Hematopoietic multipotent progenitor cell treated with erythropoietin and hydrocortisone succinate and interleukin-3 and kit ligand, for 15 days (in vitro differentiated cells): ENCODE measurements around the gene EGLN2.
A peak's percentile ranks its signal among the peaks of the same experiment; 100 is the strongest.
"Not testable (repeated sequence)": the region's sequence is repeated elsewhere in the genome, so short reads cannot be mapped to it uniquely, and the experiment has no call there.

Experiments used
- DNase-seq: peaks from one replicate; pipeline ENCODE4 v3.0.0-alpha.2; 2015; ENCODE audit warnings: low spot score

The EGLN2 gene

DNA sequence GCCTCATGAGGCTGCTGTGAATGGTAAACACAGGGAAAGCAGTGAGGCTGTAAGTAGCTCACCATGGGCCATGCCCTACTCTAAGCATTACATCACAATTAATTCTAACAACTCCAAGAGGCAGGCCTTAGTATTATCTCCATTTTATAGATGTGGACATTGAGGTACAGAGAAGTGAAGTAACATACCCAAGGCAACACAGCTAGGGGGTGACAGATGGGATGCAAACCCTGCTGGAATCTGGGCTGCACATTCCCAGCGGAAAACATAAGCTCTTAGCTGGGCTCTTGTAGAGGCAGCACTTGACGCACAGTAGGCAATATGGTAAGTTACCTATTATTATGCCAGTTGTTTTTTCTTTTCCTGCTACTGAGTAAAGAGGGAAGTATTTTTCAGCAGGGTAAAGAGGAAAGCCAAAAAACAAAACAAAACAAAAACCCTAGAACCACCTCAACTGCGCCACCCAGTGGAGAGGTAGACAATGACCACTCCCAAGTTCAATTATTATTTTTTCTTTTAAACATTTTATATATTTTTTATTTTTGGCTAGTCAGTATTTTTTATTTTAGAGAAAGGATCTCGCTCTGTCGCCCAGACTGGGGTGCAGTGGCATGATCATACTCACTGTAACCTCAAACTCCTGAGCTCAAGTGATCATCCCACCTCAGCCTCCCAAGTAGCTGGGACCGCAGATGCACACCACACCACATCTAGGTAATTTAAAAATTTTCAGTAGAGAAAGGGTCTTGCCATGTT is 20.7 kb downstream of the EGLN2 start:
- DNase-seq: peak; percentile 62

DNA sequence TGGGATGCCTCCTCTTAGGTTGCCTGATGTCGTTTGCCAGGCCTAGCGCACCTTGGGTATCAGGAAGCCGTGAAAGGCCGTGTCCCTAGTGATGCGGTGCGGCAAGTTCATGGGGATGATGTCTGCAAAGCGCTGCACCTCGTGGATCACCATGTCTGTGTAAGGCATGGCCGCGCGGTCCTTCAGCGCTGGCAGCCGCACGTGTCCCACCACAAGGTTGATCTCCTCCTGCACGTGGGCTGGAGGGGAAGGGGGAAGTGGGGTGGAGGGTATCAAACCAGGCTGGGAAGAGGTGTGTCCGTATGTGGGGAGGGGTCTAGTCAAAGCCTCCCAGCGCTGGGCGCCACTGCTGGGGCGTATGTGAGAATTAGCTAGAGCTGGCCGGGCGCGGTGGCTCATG is 23.2 kb downstream of the EGLN2 start:
- no peak for DNase-seq

DNA sequence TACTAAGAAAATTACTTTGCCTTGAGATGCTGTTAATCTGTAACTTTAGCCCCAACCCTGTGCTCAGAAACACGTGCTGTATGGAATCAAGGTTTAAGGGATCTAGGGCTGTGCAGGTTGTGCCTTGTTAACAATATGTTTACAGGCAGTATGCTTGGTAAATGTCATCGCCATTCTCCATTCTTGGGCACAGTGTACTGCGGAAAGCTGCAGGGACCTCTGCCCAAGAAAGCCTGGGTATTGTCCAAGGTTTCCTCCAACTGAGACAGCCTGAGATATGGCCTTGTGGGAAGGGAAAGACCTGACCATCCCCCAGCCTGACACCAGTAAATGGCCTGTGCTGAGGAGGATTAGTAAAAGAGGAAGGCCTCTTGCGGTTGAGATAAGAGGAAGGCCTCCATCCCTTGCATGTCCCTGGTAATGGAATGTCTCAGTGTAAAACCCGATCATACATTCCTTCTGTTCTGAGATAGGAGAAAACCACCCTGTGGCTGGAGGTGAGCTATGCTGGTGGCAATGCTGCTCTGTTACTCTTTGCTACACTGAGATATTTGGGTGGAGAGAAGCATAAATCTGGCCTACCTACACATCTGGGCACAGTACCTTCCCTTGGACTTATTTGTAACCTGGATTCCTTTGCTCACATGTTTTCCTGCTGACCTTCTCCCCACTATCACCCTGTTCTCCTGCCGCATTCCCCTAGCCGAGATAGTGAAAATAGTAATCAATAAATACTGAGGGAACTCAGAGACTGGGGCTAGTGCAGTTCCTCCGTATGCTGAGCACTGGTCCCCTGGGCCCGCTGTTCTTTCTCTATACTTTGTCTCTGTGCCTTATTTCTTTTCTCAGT is 23.9 kb downstream of the EGLN2 start:
- DNase-seq: not testable (repeated sequence)

DNA sequence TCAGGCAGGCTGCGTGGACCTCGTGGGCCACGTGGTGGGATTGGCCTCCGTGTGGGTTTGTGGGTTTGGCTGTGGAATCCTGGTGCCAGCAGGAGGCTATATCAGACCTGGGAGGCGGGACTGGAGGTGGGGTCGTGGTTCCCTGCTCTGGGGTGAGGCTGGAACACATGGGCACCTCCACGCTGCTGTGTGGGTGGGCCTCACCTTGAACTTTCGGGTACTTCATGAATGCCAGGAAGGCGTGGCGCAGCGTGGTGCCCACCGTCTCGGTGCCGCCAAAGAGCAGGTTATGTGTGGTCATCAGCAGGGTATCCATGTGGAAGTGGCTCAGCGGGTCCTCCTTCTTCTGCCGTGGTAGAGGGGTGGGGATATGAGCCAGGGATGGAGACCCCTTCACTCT is 25.9 kb downstream of the EGLN2 start:
- DNase-seq: not testable (repeated sequence)

DNA sequence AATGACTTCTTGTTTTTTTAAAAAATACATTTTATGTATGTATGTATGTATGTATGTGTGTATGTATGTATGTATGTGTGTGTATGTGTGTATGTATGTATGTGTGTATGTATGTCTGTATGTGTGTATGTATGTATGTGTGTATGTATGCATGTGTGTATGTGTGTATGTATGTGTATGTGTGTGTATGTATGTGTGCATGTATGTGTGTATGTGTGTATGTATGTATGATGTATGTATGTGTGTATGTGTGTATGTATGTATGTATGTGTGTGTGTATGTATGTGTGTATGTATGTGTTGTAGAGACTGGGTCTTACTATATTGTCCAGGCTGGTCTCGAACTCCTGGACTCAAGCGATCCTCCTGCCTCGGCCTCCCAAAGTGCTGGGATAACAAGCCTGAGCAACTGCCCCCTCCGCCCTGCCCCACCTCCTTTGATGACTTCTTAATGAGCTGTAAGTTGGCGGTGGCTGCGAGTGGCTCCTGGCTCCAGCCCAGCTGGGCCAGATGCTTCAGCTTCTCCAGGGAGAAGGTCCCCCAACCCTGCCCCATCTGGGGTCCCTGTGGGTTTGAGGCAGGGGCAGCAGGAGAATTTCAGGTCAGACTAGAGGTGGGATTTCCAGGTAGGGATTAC is 26.6 kb downstream of the EGLN2 start:
- DNase-seq: not testable (repeated sequence)

DNA sequence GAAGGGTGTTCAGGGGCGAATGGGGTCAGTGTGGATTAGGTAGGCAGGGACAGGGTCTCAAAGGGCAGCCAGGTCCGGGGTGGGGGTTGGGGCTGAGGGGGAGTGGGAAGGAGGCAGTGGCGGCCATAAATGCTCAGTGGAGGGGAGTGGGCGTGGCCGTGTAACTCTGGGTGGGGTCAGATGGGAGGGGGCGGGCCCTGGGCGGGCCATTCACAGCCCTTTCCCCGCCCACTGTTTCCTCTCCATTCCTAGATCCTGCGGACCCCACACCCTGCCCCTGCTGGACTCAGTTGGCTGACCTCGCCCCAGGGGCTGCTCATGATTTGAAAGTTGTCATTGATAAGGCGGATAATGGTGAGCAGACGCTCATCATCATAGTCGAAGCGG is 27.3 kb downstream of the EGLN2 start:
- not testable (repeated sequence) for DNase-seq

DNA sequence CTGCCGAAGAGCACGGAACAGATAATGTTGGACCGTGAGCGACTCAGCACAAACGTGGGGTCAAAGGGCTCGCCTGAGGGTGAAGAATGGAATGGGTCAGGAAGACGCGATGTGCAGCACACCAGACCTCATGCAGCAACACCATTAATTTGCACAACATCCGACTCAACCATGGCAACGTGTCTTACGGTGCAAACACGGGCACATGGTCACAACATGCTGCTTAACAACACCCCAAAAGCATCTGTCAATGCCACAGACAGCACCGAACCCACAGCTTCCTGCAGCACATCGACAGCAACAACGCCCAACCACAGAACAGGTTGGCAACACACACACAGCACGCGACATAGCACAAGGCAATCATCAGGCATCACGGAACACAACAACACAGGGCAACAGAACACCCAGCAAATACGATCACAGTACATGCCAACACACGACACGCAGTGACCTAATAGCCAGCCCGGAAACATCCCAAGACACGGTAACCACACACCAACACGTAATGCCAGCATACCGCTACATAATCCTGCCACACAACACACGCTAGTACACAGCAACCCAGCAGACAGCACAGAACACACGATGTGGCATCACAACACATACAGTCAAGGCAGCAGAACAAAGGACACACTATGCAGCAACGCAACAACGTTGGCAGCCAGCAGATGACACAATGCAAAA is 27.9 kb downstream of the EGLN2 start:
- DNase-seq: not testable (repeated sequence)

DNA sequence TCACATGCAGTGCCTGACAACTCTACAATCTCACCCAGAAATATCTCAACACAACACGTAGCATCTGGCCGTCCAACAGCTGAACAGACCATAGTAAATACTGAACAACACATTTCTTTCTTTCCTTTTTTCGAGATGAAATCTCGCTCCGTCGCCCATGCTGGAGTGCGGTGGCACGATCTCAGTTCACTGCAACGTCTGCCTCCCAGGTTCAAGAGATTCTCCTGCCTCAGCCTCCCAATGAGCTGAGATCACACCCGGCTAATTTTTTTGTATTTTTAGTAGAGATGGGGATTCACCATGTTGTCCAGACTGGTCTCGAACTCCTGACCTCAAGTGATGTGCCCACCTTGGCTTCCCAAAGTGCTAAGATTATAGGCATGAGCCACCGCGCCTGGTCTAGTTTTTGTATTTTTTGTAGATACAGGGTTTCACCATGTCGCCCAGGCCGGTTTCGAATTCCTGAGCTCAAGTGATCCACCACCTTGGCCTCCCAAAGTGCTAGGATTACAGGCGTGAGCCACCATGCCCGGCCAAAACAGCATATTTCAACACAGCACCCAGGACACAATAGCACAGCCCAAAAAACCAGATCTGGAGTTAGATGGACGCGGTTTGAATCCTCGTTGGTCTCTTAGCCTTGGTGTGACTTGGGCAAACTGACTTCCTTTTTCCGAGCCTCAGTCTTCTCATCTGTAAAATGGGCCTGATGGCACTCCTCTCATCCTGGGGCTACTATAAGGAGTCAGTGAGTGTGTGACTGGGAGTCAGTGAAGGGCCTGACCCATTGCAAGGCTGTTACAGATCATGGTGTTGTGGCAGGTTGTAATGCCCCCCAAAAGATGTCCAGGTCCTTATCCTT is 28.6 kb downstream of the EGLN2 start:
- DNase-seq: no peak

DNA sequence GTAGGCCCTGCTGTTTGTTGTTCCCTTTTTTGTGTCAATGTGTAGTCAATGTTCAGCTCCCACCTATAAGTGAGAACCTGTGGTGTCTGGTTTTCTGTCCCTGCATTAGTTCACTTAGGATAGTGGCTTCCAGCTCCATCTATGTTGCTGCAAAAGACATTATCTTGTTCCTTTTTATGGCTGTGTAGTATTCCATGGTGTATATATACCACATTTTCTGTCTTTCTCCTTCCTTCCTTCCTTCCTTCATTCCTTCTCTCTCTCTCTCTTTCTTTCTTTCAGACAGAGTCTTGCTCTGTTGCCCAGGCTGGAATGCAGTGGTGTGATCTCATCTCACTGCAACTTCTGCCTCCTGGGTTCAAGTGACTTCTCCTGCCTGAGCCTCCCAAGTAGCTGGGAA is 30.2 kb downstream of the EGLN2 start:
- DNase-seq: no peak

DNA sequence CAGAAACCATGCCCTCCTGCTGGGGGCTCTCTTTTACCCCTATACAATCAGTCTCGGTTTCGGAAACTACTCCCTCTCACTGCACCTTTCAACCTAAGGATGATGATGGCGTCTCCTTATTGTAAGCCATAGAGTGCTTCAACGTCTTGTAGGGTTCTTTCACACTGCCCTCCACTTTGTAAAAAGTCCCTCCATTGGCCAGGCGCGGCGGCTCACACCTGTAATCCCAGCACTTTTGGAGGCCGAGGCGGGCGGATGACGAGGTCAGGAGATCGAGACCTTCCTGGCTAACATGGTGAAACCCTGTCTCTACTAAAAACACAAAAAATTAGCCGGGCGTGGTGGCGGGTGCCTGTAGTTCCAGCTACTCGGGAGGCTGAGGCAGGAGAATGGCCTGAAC is 31.8 kb downstream of the EGLN2 start:
- DNase-seq: not testable (repeated sequence)

DNA sequence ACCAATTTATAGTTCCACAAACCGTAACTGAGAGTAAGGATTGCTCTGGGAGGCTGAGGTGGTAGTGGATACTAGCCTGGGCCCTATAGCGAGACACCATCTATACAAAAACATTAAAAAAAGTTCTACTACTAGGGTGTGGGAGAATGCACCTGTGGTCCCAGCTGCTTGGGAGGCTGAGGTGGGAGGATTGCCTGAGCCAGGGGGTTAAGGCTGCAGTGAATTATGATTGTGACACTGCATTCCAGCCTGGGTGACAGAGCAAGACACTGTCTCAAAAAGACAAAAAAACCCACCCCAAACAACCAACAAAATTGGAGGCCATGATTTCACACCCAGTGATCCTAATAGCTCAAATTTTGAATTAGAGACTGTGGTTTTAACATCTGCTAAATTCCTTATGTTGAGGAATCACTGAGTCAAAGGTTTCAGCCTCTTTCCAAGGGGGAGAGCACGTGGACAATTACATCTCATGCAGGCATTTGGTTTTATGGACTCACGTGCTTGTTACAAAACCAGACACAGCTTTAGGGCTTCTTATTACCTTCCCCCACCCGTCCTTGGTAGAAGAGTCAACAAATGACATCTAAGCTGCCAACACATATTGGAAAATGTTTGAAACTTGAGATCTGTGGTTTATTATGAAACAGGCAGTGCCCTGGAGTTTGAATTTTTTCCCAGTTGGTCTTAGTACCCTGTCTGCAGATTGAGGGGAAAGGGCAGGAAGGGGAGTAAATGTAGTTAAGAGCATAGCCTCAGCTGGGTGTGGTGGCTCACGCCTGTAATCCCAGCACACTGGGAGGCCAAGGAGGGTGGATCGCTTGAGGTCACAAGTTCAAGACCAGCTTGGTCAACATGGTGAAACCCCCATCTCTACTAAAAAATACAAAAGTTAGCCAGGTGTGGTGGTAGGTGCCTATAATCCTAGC is 32.8 kb downstream of the EGLN2 start:
- DNase-seq: no peak

DNA sequence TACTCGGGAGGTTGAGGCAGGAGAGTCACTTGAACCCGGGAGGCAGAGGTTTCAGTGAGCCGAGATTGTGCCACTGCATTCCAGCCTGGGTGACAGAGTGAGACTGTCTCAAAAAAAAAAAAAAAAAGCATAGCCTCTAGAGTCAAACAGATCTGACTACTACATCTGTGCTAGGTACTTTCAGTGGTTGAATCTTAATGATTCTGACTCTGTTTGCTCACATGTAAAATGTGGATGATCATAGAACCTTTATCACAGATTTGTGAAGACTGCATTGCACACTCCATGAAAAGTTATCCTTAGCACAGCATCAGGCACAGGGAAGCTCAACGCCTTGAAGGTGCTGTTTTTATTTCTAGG is 33.4 kb downstream of the EGLN2 start:
- DNase-seq: not testable (repeated sequence)

DNA sequence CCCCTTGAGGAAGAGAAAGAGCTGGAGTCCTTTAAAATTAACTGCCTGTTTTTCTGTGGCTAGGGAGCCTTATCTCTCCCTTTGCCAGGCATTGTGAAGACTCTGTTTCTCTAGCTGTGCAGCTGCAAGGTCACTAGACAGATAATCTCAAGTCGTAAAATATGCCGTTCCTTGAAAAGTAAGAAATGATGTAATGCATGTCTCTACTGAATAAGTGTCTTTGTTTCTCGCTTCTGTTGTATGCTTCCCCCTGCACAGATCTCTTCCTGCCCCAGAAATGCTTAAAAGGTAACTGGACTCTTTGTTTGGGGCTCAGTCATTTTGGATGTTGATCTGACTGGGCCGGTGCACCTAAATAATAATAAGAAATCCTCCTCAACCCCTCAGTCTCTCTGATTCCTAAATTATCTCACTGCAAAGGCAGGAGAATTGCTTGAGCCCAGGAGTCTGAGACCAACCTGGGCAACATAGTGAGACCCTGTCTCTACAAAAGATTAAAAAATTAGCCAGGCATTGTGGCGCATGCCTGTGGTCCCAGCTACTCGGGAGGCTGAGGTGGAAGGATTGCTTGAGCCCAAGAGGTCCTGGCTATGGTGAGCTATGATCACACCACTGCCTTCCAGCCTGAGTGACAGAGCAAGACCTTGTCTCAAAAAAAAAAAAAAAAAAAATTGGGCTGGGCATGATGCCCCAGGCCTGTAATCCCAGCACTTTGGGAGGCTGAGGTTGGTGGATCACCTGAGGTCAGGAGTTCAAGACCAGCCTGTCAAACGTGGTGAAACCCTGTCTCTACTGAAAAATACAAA is 34.9 kb downstream of the EGLN2 start:
- peak; percentile 36 for DNase-seq

DNA sequence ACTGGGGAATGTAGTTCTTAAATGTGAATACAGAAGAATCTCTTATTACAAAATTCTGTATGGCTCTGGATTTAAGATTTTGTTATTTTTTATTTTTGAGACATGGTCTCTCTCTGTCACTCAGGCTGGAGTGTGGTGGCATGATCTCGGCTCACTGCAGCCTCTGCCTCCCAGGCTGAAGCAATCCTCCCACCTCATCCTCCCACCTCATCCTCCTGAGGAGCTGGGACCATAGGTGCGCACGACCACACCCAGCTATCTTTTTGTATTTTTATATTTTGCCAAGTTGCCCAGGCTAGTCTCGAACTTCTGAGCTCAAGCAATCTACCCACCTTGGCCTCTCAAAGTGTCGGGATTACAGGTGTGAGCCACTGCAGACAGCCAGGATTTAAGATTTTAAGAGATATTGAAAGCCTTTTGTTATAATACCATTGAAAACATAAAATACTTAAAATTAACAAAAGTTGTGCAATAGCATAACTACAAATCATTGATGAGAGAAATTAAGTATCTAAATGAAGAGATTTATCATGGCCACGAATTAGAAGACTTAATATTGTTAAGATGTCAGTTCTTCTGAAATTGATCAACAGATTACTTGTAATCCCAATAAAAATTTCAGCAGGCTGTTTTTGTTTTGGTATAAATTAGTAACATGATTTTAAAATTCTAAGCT is 37.9 kb downstream of the EGLN2 start:
- DNase-seq: no peak

DNA sequence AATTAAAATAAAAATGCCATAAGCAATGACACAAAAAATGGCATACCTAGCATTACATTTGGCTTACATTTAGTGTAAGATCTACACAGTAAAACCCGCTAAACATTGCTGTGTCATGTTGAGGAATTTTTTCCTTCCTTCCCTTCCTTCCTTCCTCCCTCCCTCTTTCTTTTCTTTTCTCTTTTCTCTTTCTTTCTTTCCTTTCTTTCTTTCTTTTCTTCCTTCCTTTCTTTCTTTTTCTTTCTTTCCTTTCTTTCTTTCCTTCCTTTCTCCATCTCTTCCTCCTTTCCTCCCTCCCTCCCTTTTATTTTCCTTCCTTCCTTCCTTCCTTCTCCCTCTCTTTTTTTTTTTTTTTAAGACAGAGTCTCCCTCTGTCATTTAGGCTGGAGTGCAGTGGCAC is 39.5 kb downstream of the EGLN2 start:
- not testable (repeated sequence) for DNase-seq

DNA sequence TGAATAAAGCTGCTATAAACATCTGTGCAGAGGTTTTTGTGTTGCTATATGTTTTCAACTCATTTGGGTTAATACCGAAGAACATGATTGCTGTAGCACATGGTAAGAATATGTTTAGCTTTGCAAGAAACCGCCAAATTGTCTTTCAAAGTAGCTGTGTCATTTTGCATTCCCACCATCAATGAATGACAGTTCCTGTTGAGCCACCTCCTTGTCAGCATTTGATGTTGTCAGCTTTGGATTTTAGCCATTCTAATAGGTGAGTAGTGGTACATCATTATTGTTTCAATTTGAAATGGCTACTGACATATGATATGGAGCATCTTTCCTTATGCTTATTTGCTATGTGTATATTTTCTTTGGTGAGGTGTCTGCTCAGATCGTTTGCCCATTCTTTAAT is 43.0 kb downstream of the EGLN2 start:
- not testable (repeated sequence) for DNase-seq

DNA sequence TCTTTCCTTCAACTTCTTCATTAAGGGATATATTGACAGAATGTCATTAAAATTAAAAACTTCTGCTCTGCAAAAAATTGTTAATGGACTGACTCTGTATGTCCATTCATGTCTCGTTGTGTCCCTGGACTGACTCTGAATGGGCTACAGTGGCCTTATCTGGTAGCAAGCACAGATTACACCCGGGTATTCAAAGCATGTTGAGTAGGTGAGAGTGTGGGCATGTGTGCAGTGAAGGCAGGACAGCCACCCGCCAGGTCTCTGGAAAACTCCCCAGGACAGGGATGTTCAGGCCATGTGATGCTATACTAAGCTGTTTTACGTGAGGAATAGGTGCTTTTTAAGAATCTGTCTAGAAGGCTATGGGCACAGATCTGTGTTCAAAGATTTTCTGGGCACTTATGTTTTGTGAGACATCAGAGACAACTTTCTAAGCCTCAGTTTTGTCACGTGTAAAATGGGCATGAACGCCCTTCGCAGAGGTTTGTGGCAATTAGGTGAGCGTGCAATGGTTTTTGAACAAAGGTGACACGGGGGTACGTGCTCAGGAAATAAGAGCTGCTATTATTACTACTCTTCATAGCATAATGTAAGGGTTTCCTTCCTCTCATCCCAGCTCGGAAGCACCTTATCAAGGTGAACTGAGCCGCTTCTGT is 44.1 kb downstream of the EGLN2 start:
- DNase-seq: not testable (repeated sequence)

DNA sequence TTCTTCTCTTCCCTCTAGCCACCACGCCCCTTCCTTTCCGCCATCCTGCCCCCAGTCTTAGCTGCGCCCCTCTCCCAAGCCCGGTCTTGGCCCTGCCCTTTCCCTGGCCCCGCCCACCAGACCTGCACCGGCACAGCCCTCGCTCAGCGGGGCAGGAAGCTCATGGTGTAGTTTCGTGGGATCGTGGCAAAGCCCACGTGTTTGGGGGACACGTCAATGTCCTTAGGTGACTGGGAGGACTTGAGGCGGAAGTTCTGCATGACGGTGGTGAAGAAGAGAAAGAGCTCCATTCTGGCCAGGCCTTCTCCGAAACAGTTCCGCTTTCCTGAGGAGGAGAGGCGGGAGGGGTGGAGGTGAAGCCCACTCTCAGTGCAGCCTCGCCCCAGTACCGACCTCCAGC is 44.7 kb downstream of the EGLN2 start:
- not testable (repeated sequence) for DNase-seq
